Peyer's patch (tissue), 4 donors: ENCODE measurements around the gene WHRN.

Experiments
- CTCF ChIP-seq, 6 experiments: fragments of 450-650 bp in 4 of 6; fragments of 200-600 bp in 2 of 6; sonication (generic) in 1 of 6; IDR thresholded peaks; one replicate each; pipeline ENCODE4 v1.5.1; 2017 to 2019; ENCODE audit warnings: antibody characterized with exemption in 6 of 6, mild to moderate bottlenecking in 3 of 6, moderate library complexity in 1 of 6
- POLR2A ChIP-seq, 2 donors: fragments of 450-650 bp; IDR thresholded peaks; one replicate each; pipeline ENCODE4 v1.5.1; 2017; ENCODE audit warnings: antibody characterized with exemption in 2 of 2, mild to moderate bottlenecking in 2 of 2, moderate library complexity in 2 of 2

GRCh38 chr9:114395768-114396167 is 109.5 kb downstream of the WHRN start:
- TF ChIP-seq CTCF (IDR thresholded peaks at IDR 0.05) (no peak), POLR2A (IDR thresholded peaks at IDR 0.05) (no peak)
